Measurements from ENCODE around the gene VWF.

VWF gene

GRCh38 chr12:6099316-6099715, 25.2 kb downstream of the VWF start:
- no peak for DNase-seq

GRCh38 chr12:6097411-6097810, 27.1 kb downstream of the VWF start:
- no peak for DNase-seq

- no peak for DNase-seq
Measured at GRCh38 chr12:6096527-6096926, 27.9 kb downstream of the VWF start.

GRCh38 chr12:6095269-6095668, 29.2 kb downstream of the VWF start:
- DNase-seq = no peak

- no peak for DNase-seq
Measured at GRCh38 chr12:6093764-6094163, 30.7 kb downstream of the VWF start.

GRCh38 chr12:6092784-6093722, 31.4 kb downstream of the VWF start:
- DNase-seq = no peak

- no peak for DNase-seq
Measured at GRCh38 chr12:6091786-6092566, 32.5 kb downstream of the VWF start.

- DNase-seq = peak; percentile 61
Measured at GRCh38 chr12:6090803-6091202, 33.7 kb downstream of the VWF start.

- DNase-seq = no peak
Measured at GRCh38 chr12:6088921-6089747, 35.3 kb downstream of the VWF start.

- DNase-seq = no peak
Measured at GRCh38 chr12:6086316-6086715, 38.2 kb downstream of the VWF start.

- DNase-seq = no peak
Measured at GRCh38 chr12:6085841-6086240, 38.6 kb downstream of the VWF start.

- DNase-seq = no peak
Measured at GRCh38 chr12:6084969-6085450, 39.5 kb downstream of the VWF start.

GRCh38 chr12:6084261-6084968, 40.1 kb downstream of the VWF start:
- DNase-seq = no peak

- DNase-seq = no peak
Measured at GRCh38 chr12:6083601-6084000, 40.9 kb downstream of the VWF start.

- no peak for DNase-seq
Measured at GRCh38 chr12:6082613-6083012, 41.9 kb downstream of the VWF start.

- no peak for DNase-seq
Measured at GRCh38 chr12:6080149-6081045, 44.1 kb downstream of the VWF start.

GRCh38 chr12:6078398-6079096, 45.9 kb downstream of the VWF start:
- DNase-seq = no peak

GRCh38 chr12:6077692-6078083, 46.8 kb downstream of the VWF start:
- DNase-seq = no peak

GRCh38 chr12:6076776-6077691, 47.4 kb downstream of the VWF start:
- DNase-seq = no peak

Data from right hindlimb (tissue), 1 donor.